GM21717 (cell line): Measurements from ENCODE around the gene CLCN2.

Experiments used
- ATAC-seq: cut with Tn5 transposase; IDR thresholded peaks from one replicate; pipeline ENCODE4 v1.9.1; 2021; ENCODE audit warnings: mild to moderate bottlenecking, moderate library complexity; ENCODE audit not compliant: unreplicated experiment

CLCN2 gene

GRCh38 chr3:184381261-184382224 lies 20.1 kb upstream of the CLCN2 start:
- ATAC-seq: no peak

GRCh38 chr3:184380627-184381260 lies 19.3 kb upstream of the CLCN2 start:
- no peak for ATAC-seq

- ATAC-seq: no peak
Observed at GRCh38 chr3:184380185-184380626, 18.8 kb upstream of the CLCN2 start.

GRCh38 chr3:184379358-184380184 lies 18.2 kb upstream of the CLCN2 start, which contains the start of gene CHRD:
CHRD (plus strand) TSS chr3:184380054; CDS start chr3:184380319, 265 bp downstream.
- ATAC-seq: no peak

- no peak for ATAC-seq
Observed at GRCh38 chr3:184378651-184379357, 17.4 kb upstream of the CLCN2 start.

GRCh38 chr3:184377882-184378445 lies 16.6 kb upstream of the CLCN2 start, which contains the start of gene THPO:
THPO (minus strand) TSS chr3:184378207; CDS start chr3:184376259, 1,948 bp downstream.
- ATAC-seq: no peak

- ATAC-seq: no peak
Observed at GRCh38 chr3:184377374-184377773, 16.0 kb upstream of the CLCN2 start.

GRCh38 chr3:184375747-184376461 lies 14.5 kb upstream of the CLCN2 start:
- ATAC-seq: no peak

- ATAC-seq: no peak
Observed at GRCh38 chr3:184373422-184373821, 12.0 kb upstream of the CLCN2 start.

- ATAC-seq: no peak
Observed at GRCh38 chr3:184372911-184373310, 11.5 kb upstream of the CLCN2 start.

GRCh38 chr3:184372296-184372821 lies 11.0 kb upstream of the CLCN2 start:
- ATAC-seq: no peak

- ATAC-seq: no peak
Observed at GRCh38 chr3:184371570-184372018, 10.2 kb upstream of the CLCN2 start.

- ATAC-seq: no peak
Observed at GRCh38 chr3:184368586-184369183, 7.3 kb upstream of the CLCN2 start.

GRCh38 chr3:184368116-184368515 lies 6.7 kb upstream of the CLCN2 start:
- no peak for ATAC-seq

GRCh38 chr3:184366619-184367289 lies 5.3 kb upstream of the CLCN2 start:
- ATAC-seq: no peak

- ATAC-seq: peak; percentile 87
Observed at GRCh38 chr3:184362668-184363546, 1.5 kb upstream of the CLCN2 start.
